ENCODE measurements around the gene TOPORS. TPM values are rescaled to one million over a fixed set of nuclear protein-coding genes. Genes with fewer than 3 reads are reported as not detected.

TOPORS gene
- total RNA-seq, 4 donors from 2014 or later = 12.8 to 49.3 (median 27.3) TPM

DNA sequence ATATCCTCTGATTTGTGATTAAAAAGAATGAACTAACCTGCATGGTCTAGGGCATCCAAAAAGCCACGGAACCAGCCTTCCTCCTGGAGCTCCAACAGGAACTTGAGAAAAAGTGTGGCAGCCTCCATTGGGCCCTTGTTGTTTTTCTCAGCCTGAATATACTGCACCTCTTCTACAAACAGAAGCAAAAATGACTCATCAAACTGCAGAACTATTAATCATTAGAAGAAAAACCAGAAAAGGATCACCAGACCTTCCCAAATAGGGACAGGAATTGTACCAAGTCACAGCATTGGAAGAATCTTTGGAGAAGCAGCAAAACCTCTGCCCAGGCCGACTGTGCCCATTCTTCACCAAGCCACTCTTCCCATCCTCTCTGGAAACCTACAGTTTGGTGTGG is 51.6 kb downstream of the TOPORS start:
- intact Hi-C loops (cut with DNase I; ENCODE audit: low total_unique reads) = no loop called here
- H3K36me3 ChIP-seq = no peaks in the 10 kb centered on the region
- H3K27me3 ChIP-seq = no peaks in the 10 kb centered on the region
- DNase-seq = no peak
- H3K4me3 ChIP-seq = no peak overlapping the region
- TF ChIP-seq, protein P1, sequence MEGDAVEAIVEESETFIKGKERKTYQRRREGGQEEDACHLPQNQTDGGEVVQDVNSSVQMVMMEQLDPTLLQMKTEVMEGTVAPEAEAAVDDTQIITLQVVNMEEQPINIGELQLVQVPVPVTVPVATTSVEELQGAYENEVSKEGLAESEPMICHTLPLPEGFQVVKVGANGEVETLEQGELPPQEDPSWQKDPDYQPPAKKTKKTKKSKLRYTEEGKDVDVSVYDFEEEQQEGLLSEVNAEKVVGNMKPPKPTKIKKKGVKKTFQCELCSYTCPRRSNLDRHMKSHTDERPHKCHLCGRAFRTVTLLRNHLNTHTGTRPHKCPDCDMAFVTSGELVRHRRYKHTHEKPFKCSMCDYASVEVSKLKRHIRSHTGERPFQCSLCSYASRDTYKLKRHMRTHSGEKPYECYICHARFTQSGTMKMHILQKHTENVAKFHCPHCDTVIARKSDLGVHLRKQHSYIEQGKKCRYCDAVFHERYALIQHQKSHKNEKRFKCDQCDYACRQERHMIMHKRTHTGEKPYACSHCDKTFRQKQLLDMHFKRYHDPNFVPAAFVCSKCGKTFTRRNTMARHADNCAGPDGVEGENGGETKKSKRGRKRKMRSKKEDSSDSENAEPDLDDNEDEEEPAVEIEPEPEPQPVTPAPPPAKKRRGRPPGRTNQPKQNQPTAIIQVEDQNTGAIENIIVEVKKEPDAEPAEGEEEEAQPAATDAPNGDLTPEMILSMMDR (IDR thresholded peaks at IDR 0.05) = no peak
- TF ChIP-seq POLR2A (IDR thresholded peaks at IDR 0.05) = no peak
- H3K9me3 ChIP-seq = no peaks in the 10 kb centered on the region
- no peaks in the 10 kb centered on the region for H3K4me1 ChIP-seq
- H3K27ac ChIP-seq = no peak overlapping the region

GRCh38 chr9:32497921-32498320 is 54.5 kb downstream of the TOPORS start:
- no peak overlapping the region for H3K27ac ChIP-seq
- H3K36me3 ChIP-seq = no peaks in the 10 kb centered on the region
- no peak for DNase-seq
- H3K4me1 ChIP-seq = no peaks in the 10 kb centered on the region
- intact Hi-C loops (cut with DNase I; ENCODE audit: low total_unique reads) = no loop called here
- no peak overlapping the region for H3K4me3 ChIP-seq
- no peaks in the 10 kb centered on the region for H3K9me3 ChIP-seq
- TF ChIP-seq, protein P1 (IDR thresholded peaks at IDR 0.05) = no peak
- TF ChIP-seq POLR2A (IDR thresholded peaks at IDR 0.05) = no peak
- H3K27me3 ChIP-seq = no peaks in the 10 kb centered on the region

GRCh38 chr9:32490601-32491000 is 61.8 kb downstream of the TOPORS start:
- no peak for TF ChIP-seq POLR2A (IDR thresholded peaks at IDR 0.05)
- TF ChIP-seq, protein P1 (IDR thresholded peaks at IDR 0.05) = no peak
- Histone ChIP-seq H3K4me1 (no peaks in the 10 kb centered on the region), H3K27ac (no peak overlapping the region), H3K9me3 (no peaks in the 10 kb centered on the region), H3K27me3 (no peaks in the 10 kb centered on the region), H3K36me3 (no peaks in the 10 kb centered on the region), H3K4me3 (no peak overlapping the region)
- intact Hi-C loops (cut with DNase I; ENCODE audit: low total_unique reads) = no loop called here
- no peak for DNase-seq

Other genes with a start within 250 kb of the TOPORS start
- 10 to 100 TPM in 3 of 4 donors, 1 to 10 TPM in 1; 10.0 to 39.5 (median 24.9) TPM for gene ACO1, start 167.9 kb downstream of the TOPORS start, total RNA-seq
- 10 to 100 TPM in 3 of 4 donors, 1 to 10 TPM in 1; 2.6 to 22.5 (median 14.3) TPM for gene RIGI, start 26.4 kb downstream of the TOPORS start, total RNA-seq
- gene SMIM27, start 259 bp downstream of the TOPORS start, total RNA-seq = 1 to 10 TPM in 2 of 4 donors, not detected in 2; 1.7 to 8.1 TPM
- 100 to 1,000 TPM in 1 of 4 donors, 10 to 100 TPM in 3; 33.8 to 181 (median 54.5) TPM for gene NDUFB6, start 20.6 kb upstream of the TOPORS start, total RNA-seq
- gene TAF1L, start 83.1 kb upstream of the TOPORS start, total RNA-seq = under 1 TPM in 2 of 4 donors, not detected in 2; under 0.01 to 0.07 TPM
- under 1 TPM in 1 of 4 donors, not detected in 3; 0.55 TPM for gene TMEM215, start 231.0 kb upstream of the TOPORS start, total RNA-seq